GM12878 (cell line): ENCODE results near the gene RNF13. TPM values are rescaled to one million over a fixed set of nuclear protein-coding genes. Genes with fewer than 3 reads are reported as not detected.

ENCODE experiments used
- ATAC-seq: fragments of 200-7000 bp; cut with Tn5 transposase; 3 replicates; pipeline ENCODE4 v1.9.1; 2020; ENCODE audit warnings: mild to moderate bottlenecking, moderate library complexity
- BruUV-seq: library from RNA; stranded (reverse); fragments of 400-500 nt; replicated peaks from 2 replicates; lab custom pipeline; 2021; lab: Mats Ljungman, UMichigan
- CTCF ChIA-PET: fragments of 300-600 bp; sonication (Branson Sonifier 250); formaldehyde crosslinking; extraction: SDS; loops from one replicate; lab custom pipeline; 2021; ENCODE audit warnings: inconsistent platforms; lab: Yijun Ruan, JAX
- POLR2A ChIA-PET: fragments of 350-600 bp; formaldehyde crosslinking; extraction: SDS; loops from one replicate; lab custom pipeline; 2021; ENCODE audit warnings: inconsistent platforms; lab: Charles Lee
- RAD21 ChIA-PET: fragments of 300-600 bp; sonication (Branson Sonifier 250); formaldehyde crosslinking; loops from one replicate; lab custom pipeline; 2023; ENCODE audit warnings: antibody characterized with exemption; ENCODE audit not compliant: unreplicated experiment; lab: Charles Lee
- SMC1A ChIA-PET: fragments of 300-600 bp; sonication (Branson Sonifier 250); formaldehyde crosslinking; loops from one replicate; lab custom pipeline; 2023; ENCODE audit not compliant: unreplicated experiment, uncharacterized antibody; lab: Charles Lee
- DNase-seq: peaks from one replicate; pipeline ENCODE4 v3.0.0-alpha.2; 2011; ENCODE audit warnings: low read depth, low spot score
- FAIRE-seq: peaks from 3 replicates; lab custom pipeline; 2011; peaks lifted over from hg19 to GRCh38; lab: Jason Lieb, UNC
- H2AFZ ChIP-seq: 2 replicates; pipeline ENCODE4 v1.6.0; 2011; ENCODE audit warnings: low read depth, low read length, control low read depth; ENCODE audit not compliant: control insufficient read depth
- H3K27ac ChIP-seq: 2 replicates; pipeline ENCODE4 v1.5.1; 2011; ENCODE audit warnings: control low read depth; ENCODE audit not compliant: control insufficient read depth, insufficient read depth
- H3K27me3 ChIP-seq, 2 experiments: replicated peaks in 1 of 2; 2 replicates each; pipeline versions ENCODE4 v1.6.0 to v1.6.1; 2011; ENCODE audit warnings: low read length in 1 of 2; ENCODE audit not compliant: control insufficient read depth in 2 of 2, insufficient read depth in 2 of 2
- H3K36me3 ChIP-seq, 2 experiments: 2 replicates each; pipeline ENCODE4 v1.5.1; 2011; ENCODE audit warnings: low read length in 1 of 2; ENCODE audit not compliant: control insufficient read depth in 2 of 2, insufficient read depth in 2 of 2
- H3K4me1 ChIP-seq: 2 replicates; pipeline ENCODE4 v1.6.1; 2011; ENCODE audit warnings: mild to moderate bottlenecking, low read length, moderate library complexity, mixed read lengths; ENCODE audit not compliant: control insufficient read depth, insufficient read depth
- H3K4me2 ChIP-seq: 2 replicates; pipeline ENCODE4 v1.6.0; 2011; ENCODE audit warnings: control low read depth; ENCODE audit not compliant: control insufficient read depth, insufficient read depth
- H3K4me3 ChIP-seq: fragments of 200-600 bp; sonication (generic); 2 replicates; pipeline ENCODE4 v1.5.1; 2016
- H3K79me2 ChIP-seq: 2 replicates; pipeline ENCODE4 v1.6.0; 2011; ENCODE audit warnings: low read length; ENCODE audit not compliant: control insufficient read depth, insufficient read depth
- H3K9ac ChIP-seq: 2 replicates; pipeline ENCODE4 v1.8.0; 2011; ENCODE audit warnings: low read length, control low read depth, mixed read lengths; ENCODE audit not compliant: control insufficient read depth, insufficient read depth
- H3K9me3 ChIP-seq: replicated peaks from 3 replicates; pipeline ENCODE4 v1.5.1; 2011; ENCODE audit warnings: mild to moderate bottlenecking, low read length; ENCODE audit not compliant: control insufficient read depth, insufficient read depth
- H4K20me1 ChIP-seq: 2 replicates; pipeline ENCODE4 v1.6.0; 2011; ENCODE audit not compliant: control insufficient read depth, insufficient read depth
- ATF2 ChIP-seq: IDR thresholded peaks from 2 replicates; pipeline ENCODE4 v1.6.1; 2012; ENCODE audit warnings: low read length, inconsistent platforms
- BHLHE40 ChIP-seq, 2 experiments: fragments of 450-650 bp in 1 of 2; IDR thresholded peaks; 2 replicates each; pipeline ENCODE4 v1.6.1; 2011 to 2017; ENCODE audit warnings: low read depth in 2 of 2, borderline replicate concordance in 1 of 2, improper control_type of control experiment in 1 of 2, low read length in 1 of 2, mild to moderate bottlenecking in 1 of 2
- CEBPB ChIP-seq, 2 experiments: fragments of 150-350 bp in 1 of 2; IDR thresholded peaks; 2 replicates each; pipeline ENCODE4 v1.6.1; 2012 to 2014; ENCODE audit warnings: low read depth in 2 of 2, low read length in 2 of 2, borderline replicate concordance in 1 of 2, inconsistent platforms in 1 of 2
- IRF4 ChIP-seq: IDR thresholded peaks from 2 replicates; pipeline ENCODE4 v1.6.1; 2011; ENCODE audit warnings: low read depth, low read length
- LARP7 ChIP-seq: fragments of 450-650 bp; IDR thresholded peaks from 2 replicates; pipeline ENCODE4 v1.6.1; 2017; ENCODE audit warnings: mild to moderate bottlenecking
- MTA2 ChIP-seq: fragments of 450-650 bp; IDR thresholded peaks from 2 replicates; pipeline ENCODE4 v1.6.1; 2016; ENCODE audit warnings: low read depth, mild to moderate bottlenecking, moderate library complexity
- NKRF ChIP-seq: fragments of 450-650 bp; conservative IDR thresholded peaks from 2 replicates; pipeline ENCODE4 v1.6.1; 2017; ENCODE audit warnings: mild to moderate bottlenecking, moderate library complexity
- NR2F1 ChIP-seq: fragments of 450-650 bp; conservative IDR thresholded peaks from 2 replicates; pipeline ENCODE4 v1.6.1; 2017; ENCODE audit warnings: mild to moderate bottlenecking
- SIN3A ChIP-seq: IDR thresholded peaks from 2 replicates; pipeline ENCODE4 v1.6.1; 2012; ENCODE audit warnings: low read depth, low read length, improper control_type of control experiment
- SMAD5 ChIP-seq: IDR thresholded peaks from 2 replicates; pipeline ENCODE4 v1.6.1; 2016; ENCODE audit warnings: antibody characterized with exemption, low read depth
- TAF1 ChIP-seq: IDR thresholded peaks from 2 replicates; pipeline ENCODE4 v1.6.1; 2011; ENCODE audit warnings: mild to moderate bottlenecking, low read depth, low read length, borderline replicate concordance
- in situ Hi-C: fragments of 300-500 bp; cut with MboI; formaldehyde crosslinking; loops from 9 replicates; pipeline ENCODE4 v1.14.3; 2018; ENCODE audit warnings: mixed read lengths
- intact Hi-C: fragments of 100-400 bp; cut with micrococcal nuclease; formaldehyde crosslinking; loops from one replicate; pipeline ENCODE4 v1.14.2; 2022; ENCODE audit not compliant: unreplicated experiment
- polyA plus RNA-seq, 11 experiments: library from polyadenylated mRNA; depleted of rRNA in 4 of 11; unstranded in 6 of 11; stranded (reverse) in 5 of 11; fragments of >200 nt; fragmentation: Nextera tagmentation in 4 of 11; fragmentation: Illumina TruSeq in 1 of 11; extraction: Ambion mirVana in 4 of 11; extraction: Trizol in 1 of 11; gene quantifications; 1 replicate in 1 of 11; 2 replicates in 10 of 11; pipeline versions ENCODE4 v1.2.1 to v1.2.3, GENCODE V29; 2011 to 2016; ENCODE audit warnings: inconsistent platforms in 2 of 11, missing spikeins in 2 of 11, low read depth in 1 of 11
- small RNA-seq: library from RNA; depleted of rRNA; stranded (forward); fragments of <200 nt; gene quantifications from one replicate; pipeline ENCODE3, GENCODE V24; 2014
- total RNA-seq, 4 experiments: library from RNA; depleted of rRNA in 3 of 4; stranded (reverse); fragments of >200 nt in 3 of 4; fragmentation: Illumina TruSeq in 1 of 4; extraction: Trizol in 1 of 4; gene quantifications; 2 replicates each; pipeline versions ENCODE4 v1.2.1 to v1.2.3, GENCODE V29; 2013 to 2021

The RNF13 gene
- total and polyA plus RNA-seq, 10 of the 15 experiments (the other 5 are each of a cell fraction or from before 2014, with no cell fraction given), result 18.9 to 73.4 (median 36.7) TPM

GRCh38 chr3:150006794-150007193 is 193.8 kb downstream of the RNF13 start:
- no peak for TF ChIP-seq IRF4
- no peak for TF ChIP-seq MTA2
- no peak for TF ChIP-seq BHLHE40 (IDR thresholded peaks at IDR 0.05; ENCODE audit: borderline replicate concordance in 1 of 2, low read depth in 2 of 2, low read length in 1 of 2)
- no peak for TF ChIP-seq SMAD5
- no peak for TF ChIP-seq ATF2
- TF ChIP-seq TAF1, result no peak
- TF ChIP-seq CEBPB (IDR thresholded peaks at IDR 0.05; ENCODE audit: borderline replicate concordance in 1 of 2, low read depth in 2 of 2, low read length in 2 of 2), result no peak
- TF ChIP-seq LARP7, result no peak
- no peak for TF ChIP-seq NKRF
- no peak for TF ChIP-seq SIN3A
- TF ChIP-seq NR2F1, result no peak
- ATAC-seq (no peak), DNase-seq (no peak), FAIRE-seq (no peak)
- Histone ChIP-seq H3K9ac (no peak overlapping the region), H3K4me1 (no peaks in the 10 kb centered on the region), H2AFZ (no peak overlapping the region), H3K9me3 (no peaks in the 10 kb centered on the region), H3K79me2 (no peaks in the 10 kb centered on the region), H3K4me2 (no peak overlapping the region), H3K27ac (no peak overlapping the region), H3K36me3 (no peaks in the 10 kb centered on the region), H3K4me3 (no peak overlapping the region), H4K20me1 (no peaks in the 10 kb centered on the region), H3K27me3 (no peaks in the 10 kb centered on the region)
- no TSS peak for BruUV-seq
- CTCF ChIA-PET, result no interaction called here
- SMC1A ChIA-PET, result interaction anchor here (1.0 kb wide), 1 partner anchor 28 kb away, joined by 3 read pairs; no protein-coding TSS in a partner anchor
- RAD21 ChIA-PET, result interaction anchor here (1.2 to 1.7 kb wide), 2 partner anchors 12 to 178 kb away, joined by 3 to 5 read pairs; no protein-coding TSS in a partner anchor
- POLR2A ChIA-PET, result no interaction called here
- in situ Hi-C loops, result no loop called here
- intact Hi-C loops, result no loop called here

Small RNAs within 50 kb of the gene (small RNA-seq; reads per million reads assigned to genes)
- not detected for gene RNU6-507P
- not detected for gene RNU6-720P

Other genes with a start within 250 kb of the RNF13 start
- gene WWTR1, start 155.2 kb upstream of the RNF13 start, total RNA-seq (2014; rRNA removed), result 2.9 and 4.0 TPM in 2 replicates
- gene WWTR1, start 155.2 kb upstream of the RNF13 start, total RNA-seq (2014; rRNA removed; fragmentation: Illumina TruSeq; extraction: Trizol), result 2.5 and 3.0 TPM in 2 replicates
- gene WWTR1, start 155.2 kb upstream of the RNF13 start, total RNA-seq (2021), result 5.1 and 6.8 TPM in 2 replicates
- 12.6 and 18.5 TPM in 2 replicates for gene WWTR1, start 155.2 kb upstream of the RNF13 start, polyA plus RNA-seq (2011; rRNA removed)
- 10.0 and 10.2 TPM in 2 replicates for gene WWTR1, start 155.2 kb upstream of the RNF13 start, polyA plus RNA-seq (2014; fragmentation: Illumina TruSeq; extraction: Trizol)
- 1 to 10 TPM; 3.8 to 4.0 TPM for gene WWTR1, start 155.2 kb upstream of the RNF13 start, polyA plus RNA-seq (2014; fragmentation: Nextera tagmentation; extraction: Ambion mirVana)
- 4.7 and 5.0 TPM in 2 replicates for gene WWTR1, start 155.2 kb upstream of the RNF13 start, polyA plus RNA-seq (2014; rRNA removed)
- 1 to 10 TPM; 7.6 to 8.4 TPM for gene WWTR1, start 155.2 kb upstream of the RNF13 start, polyA plus RNA-seq (2016; fragmentation: Nextera tagmentation; extraction: Ambion mirVana)
- gene COMMD2, start 60.7 kb upstream of the RNF13 start, total RNA-seq (2014; rRNA removed), result 27.3 and 30.5 TPM in 2 replicates
- gene COMMD2, start 60.7 kb upstream of the RNF13 start, total RNA-seq (2014; rRNA removed; fragmentation: Illumina TruSeq; extraction: Trizol), result 27.0 and 27.9 TPM in 2 replicates
- gene COMMD2, start 60.7 kb upstream of the RNF13 start, total RNA-seq (2021), result 34.6 and 36.3 TPM in 2 replicates
- gene COMMD2, start 60.7 kb upstream of the RNF13 start, polyA plus RNA-seq (2011; rRNA removed), result 46.8 and 65.7 TPM in 2 replicates
- 54.9 and 70.4 TPM in 2 replicates for gene COMMD2, start 60.7 kb upstream of the RNF13 start, polyA plus RNA-seq (2014; fragmentation: Illumina TruSeq; extraction: Trizol)
- gene COMMD2, start 60.7 kb upstream of the RNF13 start, polyA plus RNA-seq (2014; fragmentation: Nextera tagmentation; extraction: Ambion mirVana), result 10 to 100 TPM; 59.4 to 97.0 TPM
- gene COMMD2, start 60.7 kb upstream of the RNF13 start, polyA plus RNA-seq (2014; rRNA removed), result 18.6 and 23.0 TPM in 2 replicates
- gene COMMD2, start 60.7 kb upstream of the RNF13 start, polyA plus RNA-seq (2016; fragmentation: Nextera tagmentation; extraction: Ambion mirVana), result 10 to 100 TPM; 61.1 to 65.7 TPM
- gene ANKUB1, start 20.7 kb upstream of the RNF13 start, total RNA-seq (2014; rRNA removed), result not detected in 2 replicates
- not detected in 2 replicates for gene ANKUB1, start 20.7 kb upstream of the RNF13 start, total RNA-seq (2014; rRNA removed; fragmentation: Illumina TruSeq; extraction: Trizol)
- not detected in 2 replicates for gene ANKUB1, start 20.7 kb upstream of the RNF13 start, total RNA-seq (2021)
- 0.08 TPM in 1 of 2 replicates, not detected in the other for gene ANKUB1, start 20.7 kb upstream of the RNF13 start, polyA plus RNA-seq (2011; rRNA removed)
- not detected in 2 replicates for gene ANKUB1, start 20.7 kb upstream of the RNF13 start, polyA plus RNA-seq (2014; fragmentation: Illumina TruSeq; extraction: Trizol)
- gene ANKUB1, start 20.7 kb upstream of the RNF13 start, polyA plus RNA-seq (2014; fragmentation: Nextera tagmentation; extraction: Ambion mirVana), result not detected
- gene ANKUB1, start 20.7 kb upstream of the RNF13 start, polyA plus RNA-seq (2014; rRNA removed), result not detected in 2 replicates
- not detected for gene ANKUB1, start 20.7 kb upstream of the RNF13 start, polyA plus RNA-seq (2016; fragmentation: Nextera tagmentation; extraction: Ambion mirVana)
- 3.1 and 3.2 TPM in 2 replicates for gene PFN2, start 157.7 kb downstream of the RNF13 start, total RNA-seq (2014; rRNA removed)
- 4.7 and 5.6 TPM in 2 replicates for gene PFN2, start 157.7 kb downstream of the RNF13 start, total RNA-seq (2014; rRNA removed; fragmentation: Illumina TruSeq; extraction: Trizol)
- gene PFN2, start 157.7 kb downstream of the RNF13 start, total RNA-seq (2021), result 3.9 and 4.2 TPM in 2 replicates
- gene PFN2, start 157.7 kb downstream of the RNF13 start, polyA plus RNA-seq (2011; rRNA removed), result 78.9 and 107 TPM in 2 replicates
- gene PFN2, start 157.7 kb downstream of the RNF13 start, polyA plus RNA-seq (2014; fragmentation: Illumina TruSeq; extraction: Trizol), result 4.4 and 7.7 TPM in 2 replicates
- gene PFN2, start 157.7 kb downstream of the RNF13 start, polyA plus RNA-seq (2014; fragmentation: Nextera tagmentation; extraction: Ambion mirVana), result 1 to 10 TPM; 4.9 to 6.7 TPM
- 4.5 and 4.6 TPM in 2 replicates for gene PFN2, start 157.7 kb downstream of the RNF13 start, polyA plus RNA-seq (2014; rRNA removed)
- 10 to 100 TPM in 1 of 2 experiments, 1 to 10 TPM in 1; 8.9 to 11.2 TPM for gene PFN2, start 157.7 kb downstream of the RNF13 start, polyA plus RNA-seq (2016; fragmentation: Nextera tagmentation; extraction: Ambion mirVana)